HEK293 (cell line): ENCODE results near the gene C17orf67.
A peak's percentile ranks its signal among the peaks of the same experiment; 100 is the strongest.

Experiments
- AEBP2 ChIP-seq: fragments of 450-650 bp; formaldehyde crosslinking; IDR thresholded peaks from 2 replicates; pipeline ENCODE4 v1.5.1; 2016; ENCODE audit warnings: missing biosample characterization, missing genetic modification characterization, borderline replicate concordance
- BCL11A ChIP-seq: fragments of 450-650 bp; formaldehyde crosslinking; IDR thresholded peaks from 2 replicates; pipeline ENCODE4 v1.5.1; 2016; ENCODE audit warnings: low read depth, missing biosample characterization, missing genetic modification characterization
- ELK4 ChIP-seq: IDR thresholded peaks from 2 replicates; pipeline ENCODE4 v1.6.1; 2011; ENCODE audit warnings: mild to moderate bottlenecking, low read depth, low read length, borderline replicate concordance
- HOXD13 ChIP-seq: sonication (generic); formaldehyde crosslinking; IDR thresholded peaks from 2 replicates; pipeline ENCODE4 v1.8.0; 2022; ENCODE audit warnings: missing genetic modification reagents, borderline replicate concordance
- IKZF3 ChIP-seq: fragments of 450-650 bp; IDR thresholded peaks from 2 replicates; pipeline ENCODE4 v1.5.0; 2018; ENCODE audit warnings: missing biosample characterization, mild to moderate bottlenecking, missing genetic modification characterization, moderate library complexity
- KLF8 ChIP-seq: fragments of 450-650 bp; formaldehyde crosslinking; IDR thresholded peaks from 2 replicates; pipeline ENCODE4 v1.5.1; 2016; ENCODE audit warnings: missing biosample characterization, missing genetic modification characterization
- MZF1 ChIP-seq: fragments of 450-650 bp; formaldehyde crosslinking; IDR thresholded peaks from 2 replicates; pipeline ENCODE4 v1.5.1; 2017; ENCODE audit warnings: missing biosample characterization, missing genetic modification characterization, borderline replicate concordance
- PATZ1 ChIP-seq: fragments of 450-650 bp; formaldehyde crosslinking; IDR thresholded peaks from 2 replicates; pipeline ENCODE4 v1.5.1; 2016; ENCODE audit warnings: missing biosample characterization, missing genetic modification characterization
- SALL2 ChIP-seq: fragments of 450-650 bp; formaldehyde crosslinking; IDR thresholded peaks from 2 replicates; pipeline ENCODE4 v1.5.0; 2017; ENCODE audit warnings: missing biosample characterization, mild to moderate bottlenecking, missing genetic modification characterization, borderline replicate concordance
- TRIM28 ChIP-seq: IDR thresholded peaks from 2 replicates; pipeline ENCODE4 v1.6.1; 2011; ENCODE audit warnings: low read length, control low read depth, borderline replicate concordance
- ZBTB17 ChIP-seq: fragments of 450-650 bp; formaldehyde crosslinking; IDR thresholded peaks from 2 replicates; pipeline ENCODE4 v1.5.1; 2016; ENCODE audit warnings: missing biosample characterization, missing genetic modification characterization
- ZFP69B ChIP-seq: fragments of 450-650 bp; formaldehyde crosslinking; IDR thresholded peaks from 2 replicates; pipeline ENCODE4 v1.5.1; 2016; ENCODE audit warnings: missing biosample characterization, missing genetic modification characterization
- ZNF121 ChIP-seq: fragments of 450-650 bp; formaldehyde crosslinking; IDR thresholded peaks from 2 replicates; pipeline ENCODE4 v1.5.1; 2016; ENCODE audit warnings: missing biosample characterization, missing genetic modification characterization
- ZNF132 ChIP-seq: fragments of 450-650 bp; formaldehyde crosslinking; IDR thresholded peaks from 2 replicates; pipeline ENCODE4 v1.5.1; 2017; ENCODE audit warnings: missing biosample characterization, missing genetic modification characterization, borderline replicate concordance
- ZNF174 ChIP-seq: fragments of 450-650 bp; formaldehyde crosslinking; IDR thresholded peaks from 2 replicates; pipeline ENCODE4 v1.5.0; 2017; ENCODE audit warnings: missing biosample characterization, mild to moderate bottlenecking, missing genetic modification characterization
- ZNF211 ChIP-seq: fragments of 450-650 bp; formaldehyde crosslinking; IDR thresholded peaks from 2 replicates; pipeline ENCODE4 v1.5.1; 2016; ENCODE audit warnings: low read depth, missing biosample characterization, missing genetic modification characterization
- ZNF223 ChIP-seq: fragments of 450-650 bp; formaldehyde crosslinking; IDR thresholded peaks from 2 replicates; pipeline ENCODE4 v1.5.1; 2016; ENCODE audit warnings: missing biosample characterization, missing genetic modification characterization
- ZNF350 ChIP-seq: fragments of 450-650 bp; formaldehyde crosslinking; IDR thresholded peaks from 2 replicates; pipeline ENCODE4 v1.5.0; 2017; ENCODE audit warnings: missing biosample characterization, mild to moderate bottlenecking, missing genetic modification characterization
- ZNF426 ChIP-seq: fragments of 450-650 bp; formaldehyde crosslinking; IDR thresholded peaks from 2 replicates; pipeline ENCODE4 v1.5.1; 2017; ENCODE audit warnings: missing biosample characterization, missing genetic modification characterization, mild to moderate bottlenecking, inconsistent platforms, moderate library complexity
- ZNF433 ChIP-seq: fragments of 450-650 bp; formaldehyde crosslinking; IDR thresholded peaks from 2 replicates; pipeline ENCODE4 v1.5.1; 2016; ENCODE audit warnings: missing biosample characterization, missing genetic modification characterization, low read depth
- ZNF513 ChIP-seq: fragments of 450-650 bp; IDR thresholded peaks from 2 replicates; pipeline ENCODE4 v1.5.1; 2018; ENCODE audit warnings: missing biosample characterization, missing genetic modification characterization
- ZNF549 ChIP-seq: fragments of 450-650 bp; IDR thresholded peaks from 2 replicates; pipeline ENCODE4 v1.5.1; 2018; ENCODE audit warnings: missing biosample characterization, missing genetic modification characterization, mild to moderate bottlenecking, inconsistent platforms, moderate library complexity
- ZNF571 ChIP-seq: fragments of 450-650 bp; formaldehyde crosslinking; IDR thresholded peaks from 2 replicates; pipeline ENCODE4 v1.5.0; 2017; ENCODE audit warnings: missing biosample characterization, missing genetic modification characterization
- ZNF629 ChIP-seq: fragments of 450-650 bp; formaldehyde crosslinking; IDR thresholded peaks from 2 replicates; pipeline ENCODE4 v1.5.1; 2017; ENCODE audit warnings: missing biosample characterization, missing genetic modification characterization
- ZNF654 ChIP-seq: fragments of 450-650 bp; formaldehyde crosslinking; IDR thresholded peaks from 2 replicates; pipeline ENCODE4 v1.5.1; 2016; ENCODE audit warnings: low read depth, missing biosample characterization, missing genetic modification characterization
- ZNF670 ChIP-seq: fragments of 450-650 bp; formaldehyde crosslinking; IDR thresholded peaks from 2 replicates; pipeline ENCODE4 v1.5.1; 2016; ENCODE audit warnings: missing biosample characterization, missing genetic modification characterization, low read depth
- ZNF692 ChIP-seq: fragments of 450-650 bp; formaldehyde crosslinking; IDR thresholded peaks from 2 replicates; pipeline ENCODE4 v1.5.1; 2016; ENCODE audit warnings: missing biosample characterization, missing genetic modification characterization
- ZSCAN4 ChIP-seq: fragments of 450-650 bp; formaldehyde crosslinking; IDR thresholded peaks from 2 replicates; pipeline ENCODE4 v1.5.1; 2017; ENCODE audit warnings: missing biosample characterization, missing genetic modification characterization
- ZSCAN5A ChIP-seq: fragments of 450-650 bp; formaldehyde crosslinking; IDR thresholded peaks from 2 replicates; pipeline ENCODE4 v1.5.1; 2016; ENCODE audit warnings: missing biosample characterization, missing genetic modification characterization

The C17orf67 gene

GRCh38 chr17:56834380-56835263, 902 bp upstream of the C17orf67 start (continued):
- no peak for TF ChIP-seq ZSCAN5A (tag by site-specific recombination)
- TF ChIP-seq MZF1 (tag by site-specific recombination): peak; percentile 79
- no peak for TF ChIP-seq ELK4
- no peak for TF ChIP-seq IKZF3 (tag by site-specific recombination)
- TF ChIP-seq KLF8 (tag by site-specific recombination): peak; percentile 51; the same call in 1 of the 2 replicates
- no peak for TF ChIP-seq ZNF670 (tag by site-specific recombination)
- no peak for TF ChIP-seq BCL11A
- no peak for TF ChIP-seq ZNF174
- TF ChIP-seq ZNF350 (tag by site-specific recombination): no peak
- TF ChIP-seq ZNF571: no peak
- TF ChIP-seq PATZ1 (tag by site-specific recombination): 0 out of 2 replicates have a peak, but pooled peaks have one; percentile 40
- TF ChIP-seq ZNF211 (tag by site-specific recombination): no peak
- peak; percentile 22; the same call in 1 of the 2 replicates for TF ChIP-seq ZNF629 (tag by site-specific recombination)
- no peak for TF ChIP-seq ZNF426 (tag by site-specific recombination)
- no peak for TF ChIP-seq SALL2 (tag by site-specific recombination)
- peak; percentile 7; the same call in 1 of the 2 replicates for TF ChIP-seq TRIM28
- no peak for TF ChIP-seq ZSCAN4 (tag by site-specific recombination)
- TF ChIP-seq ZNF549 (tag by site-specific recombination): no peak
- TF ChIP-seq ZFP69B (tag by site-specific recombination): no peak
- peak; percentile 64; the same call in 1 of the 2 replicates for TF ChIP-seq ZBTB17 (tag by site-specific recombination)
- TF ChIP-seq HOXD13: no peak
- TF ChIP-seq ZNF132 (tag by site-specific recombination): no peak
- no peak for TF ChIP-seq ZNF654 (tag by site-specific recombination)
- TF ChIP-seq ZNF223 (tag by site-specific recombination): no peak
- no peak for TF ChIP-seq ZNF513 (tag by site-specific recombination)
- no peak for TF ChIP-seq AEBP2 (tag by site-specific recombination)
- TF ChIP-seq ZNF433 (tag by site-specific recombination): no peak
- TF ChIP-seq ZNF121 (tag by site-specific recombination): no peak
- TF ChIP-seq ZNF692 (tag by site-specific recombination): no peak
- TF ChIP-seq, all 188 proteins: peak for 33
